GM18520 (cell line): ENCODE data around the gene SPAG16.
A peak's percentile ranks its signal among the peaks of the same experiment; 100 is the strongest.

Experiments used
- ATAC-seq: cut with Tn5 transposase; IDR thresholded peaks from one replicate; pipeline ENCODE4 v1.9.1; 2021; ENCODE audit not compliant: unreplicated experiment

The SPAG16 gene

GRCh38 chr2:214064471-214064870 lies 780.2 kb downstream of the SPAG16 start:
- no peak for ATAC-seq

GRCh38 chr2:214066862-214067261 lies 782.6 kb downstream of the SPAG16 start:
- ATAC-seq: no peak

- ATAC-seq: peak; percentile 67
Observed at GRCh38 chr2:214069254-214069653, 785.0 kb downstream of the SPAG16 start.

GRCh38 chr2:214075456-214075855 lies 791.2 kb downstream of the SPAG16 start:
- no peak for ATAC-seq

- peak; percentile 54 for ATAC-seq
Observed at GRCh38 chr2:214076527-214076926, 792.3 kb downstream of the SPAG16 start.

GRCh38 chr2:214077727-214078126 lies 793.5 kb downstream of the SPAG16 start:
- no peak for ATAC-seq

- ATAC-seq: no peak
Observed at GRCh38 chr2:214079032-214079431, 794.8 kb downstream of the SPAG16 start.

- no peak for ATAC-seq
Observed at GRCh38 chr2:214088536-214088935, 804.3 kb downstream of the SPAG16 start.

- no peak for ATAC-seq
Observed at GRCh38 chr2:214096208-214096715, 812.0 kb downstream of the SPAG16 start.

- no peak for ATAC-seq
Observed at GRCh38 chr2:214098811-214099210, 814.5 kb downstream of the SPAG16 start.

GRCh38 chr2:214100488-214100887 lies 816.2 kb downstream of the SPAG16 start:
- no peak for ATAC-seq

- no peak for ATAC-seq
Observed at GRCh38 chr2:214103276-214104001, 819.2 kb downstream of the SPAG16 start.

- no peak for ATAC-seq
Observed at GRCh38 chr2:214104219-214104618, 820.0 kb downstream of the SPAG16 start.

- ATAC-seq: no peak
Observed at GRCh38 chr2:214104967-214105366, 820.7 kb downstream of the SPAG16 start.

- no peak for ATAC-seq
Observed at GRCh38 chr2:214107726-214108125, 823.5 kb downstream of the SPAG16 start.

- ATAC-seq: no peak
Observed at GRCh38 chr2:214108598-214108997, 824.3 kb downstream of the SPAG16 start.

- no peak for ATAC-seq
Observed at GRCh38 chr2:214117054-214117453, 832.8 kb downstream of the SPAG16 start.

- ATAC-seq: no peak
Observed at GRCh38 chr2:214126135-214126534, 841.9 kb downstream of the SPAG16 start.

GRCh38 chr2:214127170-214127569 lies 842.9 kb downstream of the SPAG16 start:
- ATAC-seq: no peak

- ATAC-seq: no peak
Observed at GRCh38 chr2:214127571-214127970, 843.3 kb downstream of the SPAG16 start.

- no peak for ATAC-seq
Observed at GRCh38 chr2:214128040-214128439, 843.8 kb downstream of the SPAG16 start.

- ATAC-seq: no peak
Observed at GRCh38 chr2:214130114-214130513, 845.9 kb downstream of the SPAG16 start.

- ATAC-seq: no peak
Observed at GRCh38 chr2:214135966-214136365, 851.7 kb downstream of the SPAG16 start.
